H1 (cell line): ENCODE measurements around the gene DEFB113. TPM values are rescaled to one million over a fixed set of nuclear protein-coding genes. Genes with fewer than 3 reads are reported as not detected.

Experiments
- CBX8 ChIP-seq: fragments of 300-800, 300-1000 bp; sonication (generic); IDR thresholded peaks from 2 replicates; pipeline ENCODE4 v1.7.1; 2016; ENCODE audit warnings: low read depth, low read length, borderline replicate concordance
- CTBP2 ChIP-seq: IDR thresholded peaks from 2 replicates; pipeline ENCODE4 v1.7.0; 2011; ENCODE audit warnings: borderline replicate concordance, mild to moderate bottlenecking, moderate library complexity, mixed read lengths, low read length; ENCODE audit not compliant: insufficient read depth, insufficient read length
- JUN ChIP-seq: IDR thresholded peaks from 2 replicates; pipeline ENCODE4 v1.6.1; 2011; ENCODE audit warnings: low read depth, mild to moderate bottlenecking, improper control_type of control experiment, low read length
- KDM1A ChIP-seq: fragments of 200-600, 300-600 bp; sonication (generic); IDR thresholded peaks from 2 replicates; pipeline ENCODE4 v1.7.1; 2016; ENCODE audit warnings: mild to moderate bottlenecking, low read length, borderline replicate concordance
- NRF1 ChIP-seq: IDR thresholded peaks from 2 replicates; pipeline ENCODE4 v1.6.1; 2011; ENCODE audit warnings: mild to moderate bottlenecking, low read depth, low read length, improper control_type of control experiment
- PHF8 ChIP-seq: fragments of 200-600 bp; sonication (generic); conservative IDR thresholded peaks from 2 replicates; pipeline ENCODE4 v1.7.1; 2012; ENCODE audit warnings: low read depth, mild to moderate bottlenecking, inconsistent platforms, low read length, moderate library complexity
- POU5F1 ChIP-seq: IDR thresholded peaks from 2 replicates; pipeline ENCODE4 v1.6.1; 2011; ENCODE audit warnings: low read depth, mild to moderate bottlenecking, low read length, moderate library complexity
- RXRA ChIP-seq: IDR thresholded peaks from 2 replicates; pipeline ENCODE4 v1.6.1; 2011; ENCODE audit warnings: low read depth, mild to moderate bottlenecking, low read length, moderate library complexity; ENCODE audit not compliant: insufficient read depth
- SIX5 ChIP-seq: IDR thresholded peaks from 2 replicates; pipeline ENCODE4 v1.6.1; 2011; ENCODE audit warnings: mild to moderate bottlenecking, low read depth, low read length
- ZNF274 ChIP-seq: IDR thresholded peaks from 2 replicates; pipeline ENCODE4 v1.7.0; 2012; ENCODE audit warnings: low read length, borderline replicate concordance; ENCODE audit errors: extremely low read depth
- polyA plus RNA-seq, 7 experiments: library from polyadenylated mRNA; depleted of rRNA in 3 of 7; stranded (reverse) in 5 of 7; unstranded in 2 of 7; fragments of >200 nt in 5 of 7; fragments of 200-250 nt in 2 of 7; gene quantifications; 1 replicate in 5 of 7; 2 replicates in 1 of 7; 4 replicates in 1 of 7; pipeline versions ENCODE4 v1.2.1 to v1.2.3, GENCODE V29; 2011 to 2013; ENCODE audit warnings: missing spikeins in 2 of 7, mixed read lengths in 2 of 7
- total RNA-seq: library from RNA; stranded (reverse); fragmentation: NEBNext Ultra II Directional; extraction: Animal tissue kit (Norgen Biotek cat#: 25700); gene quantifications from 2 replicates; pipeline ENCODE4 v1.2.1, GENCODE V29; 2021
- TF ChIP-seq, protein P1 (sequence below): fragments of 300-600 bp; sonication (generic); IDR thresholded peaks from 2 replicates; pipeline ENCODE4 v1.7.1; 2012; ENCODE audit warnings: low read length, moderate library complexity, mild to moderate bottlenecking, inconsistent platforms; ENCODE audit not compliant: insufficient replicate concordance

The DEFB113 gene
- total and polyA plus RNA-seq, 2 of the 8 experiments (the other 6 are each of a cell fraction or from before 2014, with no cell fraction given) = not detected

DNA sequence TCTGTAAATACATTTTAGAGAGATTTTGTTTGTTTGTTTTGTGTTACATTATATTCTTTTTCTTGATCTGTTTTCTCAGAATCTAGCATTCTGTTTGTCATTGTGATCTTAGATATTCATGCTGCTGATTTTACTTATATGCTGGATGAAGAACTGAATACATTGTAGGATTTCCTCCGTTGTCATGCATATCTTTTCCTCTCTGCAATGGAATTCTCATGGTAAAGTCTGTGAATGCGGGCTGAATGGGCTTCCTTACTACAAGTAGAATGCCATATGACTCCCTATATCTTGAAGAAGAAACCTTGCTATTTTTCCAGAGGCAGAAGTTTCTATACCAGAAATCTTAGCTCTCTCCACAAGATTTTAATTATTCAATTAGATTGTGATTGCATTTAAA, 3.1 kb downstream of the DEFB113 start (continued):
- TF ChIP-seq, protein P1, sequence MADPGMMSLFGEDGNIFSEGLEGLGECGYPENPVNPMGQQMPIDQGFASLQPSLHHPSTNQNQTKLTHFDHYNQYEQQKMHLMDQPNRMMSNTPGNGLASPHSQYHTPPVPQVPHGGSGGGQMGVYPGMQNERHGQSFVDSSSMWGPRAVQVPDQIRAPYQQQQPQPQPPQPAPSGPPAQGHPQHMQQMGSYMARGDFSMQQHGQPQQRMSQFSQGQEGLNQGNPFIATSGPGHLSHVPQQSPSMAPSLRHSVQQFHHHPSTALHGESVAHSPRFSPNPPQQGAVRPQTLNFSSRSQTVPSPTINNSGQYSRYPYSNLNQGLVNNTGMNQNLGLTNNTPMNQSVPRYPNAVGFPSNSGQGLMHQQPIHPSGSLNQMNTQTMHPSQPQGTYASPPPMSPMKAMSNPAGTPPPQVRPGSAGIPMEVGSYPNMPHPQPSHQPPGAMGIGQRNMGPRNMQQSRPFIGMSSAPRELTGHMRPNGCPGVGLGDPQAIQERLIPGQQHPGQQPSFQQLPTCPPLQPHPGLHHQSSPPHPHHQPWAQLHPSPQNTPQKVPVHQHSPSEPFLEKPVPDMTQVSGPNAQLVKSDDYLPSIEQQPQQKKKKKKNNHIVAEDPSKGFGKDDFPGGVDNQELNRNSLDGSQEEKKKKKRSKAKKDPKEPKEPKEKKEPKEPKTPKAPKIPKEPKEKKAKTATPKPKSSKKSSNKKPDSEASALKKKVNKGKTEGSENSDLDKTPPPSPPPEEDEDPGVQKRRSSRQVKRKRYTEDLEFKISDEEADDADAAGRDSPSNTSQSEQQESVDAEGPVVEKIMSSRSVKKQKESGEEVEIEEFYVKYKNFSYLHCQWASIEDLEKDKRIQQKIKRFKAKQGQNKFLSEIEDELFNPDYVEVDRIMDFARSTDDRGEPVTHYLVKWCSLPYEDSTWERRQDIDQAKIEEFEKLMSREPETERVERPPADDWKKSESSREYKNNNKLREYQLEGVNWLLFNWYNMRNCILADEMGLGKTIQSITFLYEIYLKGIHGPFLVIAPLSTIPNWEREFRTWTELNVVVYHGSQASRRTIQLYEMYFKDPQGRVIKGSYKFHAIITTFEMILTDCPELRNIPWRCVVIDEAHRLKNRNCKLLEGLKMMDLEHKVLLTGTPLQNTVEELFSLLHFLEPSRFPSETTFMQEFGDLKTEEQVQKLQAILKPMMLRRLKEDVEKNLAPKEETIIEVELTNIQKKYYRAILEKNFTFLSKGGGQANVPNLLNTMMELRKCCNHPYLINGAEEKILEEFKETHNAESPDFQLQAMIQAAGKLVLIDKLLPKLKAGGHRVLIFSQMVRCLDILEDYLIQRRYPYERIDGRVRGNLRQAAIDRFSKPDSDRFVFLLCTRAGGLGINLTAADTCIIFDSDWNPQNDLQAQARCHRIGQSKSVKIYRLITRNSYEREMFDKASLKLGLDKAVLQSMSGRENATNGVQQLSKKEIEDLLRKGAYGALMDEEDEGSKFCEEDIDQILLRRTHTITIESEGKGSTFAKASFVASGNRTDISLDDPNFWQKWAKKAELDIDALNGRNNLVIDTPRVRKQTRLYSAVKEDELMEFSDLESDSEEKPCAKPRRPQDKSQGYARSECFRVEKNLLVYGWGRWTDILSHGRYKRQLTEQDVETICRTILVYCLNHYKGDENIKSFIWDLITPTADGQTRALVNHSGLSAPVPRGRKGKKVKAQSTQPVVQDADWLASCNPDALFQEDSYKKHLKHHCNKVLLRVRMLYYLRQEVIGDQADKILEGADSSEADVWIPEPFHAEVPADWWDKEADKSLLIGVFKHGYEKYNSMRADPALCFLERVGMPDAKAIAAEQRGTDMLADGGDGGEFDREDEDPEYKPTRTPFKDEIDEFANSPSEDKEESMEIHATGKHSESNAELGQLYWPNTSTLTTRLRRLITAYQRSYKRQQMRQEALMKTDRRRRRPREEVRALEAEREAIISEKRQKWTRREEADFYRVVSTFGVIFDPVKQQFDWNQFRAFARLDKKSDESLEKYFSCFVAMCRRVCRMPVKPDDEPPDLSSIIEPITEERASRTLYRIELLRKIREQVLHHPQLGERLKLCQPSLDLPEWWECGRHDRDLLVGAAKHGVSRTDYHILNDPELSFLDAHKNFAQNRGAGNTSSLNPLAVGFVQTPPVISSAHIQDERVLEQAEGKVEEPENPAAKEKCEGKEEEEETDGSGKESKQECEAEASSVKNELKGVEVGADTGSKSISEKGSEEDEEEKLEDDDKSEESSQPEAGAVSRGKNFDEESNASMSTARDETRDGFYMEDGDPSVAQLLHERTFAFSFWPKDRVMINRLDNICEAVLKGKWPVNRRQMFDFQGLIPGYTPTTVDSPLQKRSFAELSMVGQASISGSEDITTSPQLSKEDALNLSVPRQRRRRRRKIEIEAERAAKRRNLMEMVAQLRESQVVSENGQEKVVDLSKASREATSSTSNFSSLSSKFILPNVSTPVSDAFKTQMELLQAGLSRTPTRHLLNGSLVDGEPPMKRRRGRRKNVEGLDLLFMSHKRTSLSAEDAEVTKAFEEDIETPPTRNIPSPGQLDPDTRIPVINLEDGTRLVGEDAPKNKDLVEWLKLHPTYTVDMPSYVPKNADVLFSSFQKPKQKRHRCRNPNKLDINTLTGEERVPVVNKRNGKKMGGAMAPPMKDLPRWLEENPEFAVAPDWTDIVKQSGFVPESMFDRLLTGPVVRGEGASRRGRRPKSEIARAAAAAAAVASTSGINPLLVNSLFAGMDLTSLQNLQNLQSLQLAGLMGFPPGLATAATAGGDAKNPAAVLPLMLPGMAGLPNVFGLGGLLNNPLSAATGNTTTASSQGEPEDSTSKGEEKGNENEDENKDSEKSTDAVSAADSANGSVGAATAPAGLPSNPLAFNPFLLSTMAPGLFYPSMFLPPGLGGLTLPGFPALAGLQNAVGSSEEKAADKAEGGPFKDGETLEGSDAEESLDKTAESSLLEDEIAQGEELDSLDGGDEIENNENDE = peak; percentile 88
- no peak for TF ChIP-seq CTBP2
- TF ChIP-seq KDM1A = no peak
- no peak for TF ChIP-seq NRF1
- no peak for TF ChIP-seq SIX5
- no peak for TF ChIP-seq RXRA
- no peak for TF ChIP-seq PHF8
- TF ChIP-seq JUN = no peak
- no peak for TF ChIP-seq CBX8
- peak; percentile 95 for TF ChIP-seq POU5F1
- TF ChIP-seq ZNF274 = no peak
